ENCODE results near the gene GAS7.

GAS7 gene

GRCh38 chr17:9973669-9974447, 224.5 kb downstream of the GAS7 start:
- no peak for DNase-seq

- peak; percentile 68 for DNase-seq
Observed at GRCh38 chr17:9971991-9972390, 226.4 kb downstream of the GAS7 start.

- DNase-seq = no peak
Observed at GRCh38 chr17:9969301-9969935, 229.0 kb downstream of the GAS7 start.

DNA sequence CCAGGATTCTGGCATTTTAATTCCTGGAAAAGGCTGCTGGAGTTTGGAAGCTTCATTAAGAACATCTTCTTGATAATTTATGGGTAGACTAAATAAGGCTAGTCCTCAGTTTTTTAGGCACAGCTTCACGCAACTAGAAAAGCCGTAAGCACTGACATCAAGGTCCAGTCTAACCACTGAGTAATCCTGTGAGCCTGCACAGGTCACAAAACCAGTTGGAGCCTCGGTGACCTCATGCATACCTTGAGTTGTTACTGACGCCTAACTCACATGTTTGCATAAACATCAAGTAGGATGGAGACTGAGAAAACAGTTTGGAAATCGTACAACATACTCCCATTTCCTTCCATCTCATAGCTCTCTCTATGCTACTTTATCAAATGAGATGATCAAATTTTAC, 229.5 kb downstream of the GAS7 start:
- no peak for DNase-seq

DNA sequence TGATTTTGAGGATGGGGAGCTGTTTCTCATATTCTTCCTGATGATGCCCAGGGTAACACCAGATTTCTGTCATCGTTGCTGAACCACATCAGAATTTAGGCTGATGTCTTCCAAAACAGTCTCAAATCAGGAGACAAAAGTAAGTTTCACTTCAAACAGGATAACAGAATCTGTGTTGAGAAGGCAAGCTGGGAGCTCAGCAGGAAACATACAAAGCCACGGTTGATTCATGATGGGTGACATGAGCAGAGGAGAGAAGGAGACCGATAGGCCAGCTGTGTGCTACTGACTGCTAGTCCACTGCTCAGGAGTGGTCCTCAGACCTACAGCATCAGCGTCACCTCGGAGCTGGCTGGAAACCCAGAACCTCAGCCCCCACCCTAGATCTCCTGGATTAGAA, 230.4 kb downstream of the GAS7 start:
- no peak for DNase-seq

DNA sequence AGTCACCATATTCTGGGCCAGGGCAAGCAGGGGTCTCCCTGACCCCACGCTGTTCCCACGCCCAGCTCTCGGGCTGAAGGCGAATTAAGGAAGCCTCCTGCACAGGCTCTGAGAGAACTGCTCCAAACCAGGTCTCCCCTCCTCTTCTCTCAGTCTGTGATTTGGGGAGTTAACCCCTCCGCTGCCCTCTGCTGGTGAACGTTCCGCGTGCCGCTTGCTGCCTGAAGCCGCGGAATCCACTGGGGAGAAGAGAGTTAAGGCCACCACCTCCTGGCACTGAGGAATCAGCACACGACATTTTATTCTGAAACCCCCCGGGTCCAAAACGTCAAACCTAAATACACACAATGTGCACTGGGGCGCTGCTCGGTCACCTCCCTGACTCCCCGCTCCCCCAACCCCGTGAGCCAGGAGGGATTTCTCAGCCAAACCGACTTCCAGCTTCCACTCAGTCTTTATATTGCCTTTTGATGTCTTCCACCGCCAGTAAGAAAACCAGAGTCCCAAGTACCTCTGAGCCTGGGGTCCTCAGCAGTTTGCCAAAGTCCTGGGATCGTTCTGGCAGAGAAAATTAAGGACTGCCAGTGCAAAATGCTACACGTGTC, 238.9 kb downstream of the GAS7 start:
- DNase-seq = peak; percentile 66

DNA sequence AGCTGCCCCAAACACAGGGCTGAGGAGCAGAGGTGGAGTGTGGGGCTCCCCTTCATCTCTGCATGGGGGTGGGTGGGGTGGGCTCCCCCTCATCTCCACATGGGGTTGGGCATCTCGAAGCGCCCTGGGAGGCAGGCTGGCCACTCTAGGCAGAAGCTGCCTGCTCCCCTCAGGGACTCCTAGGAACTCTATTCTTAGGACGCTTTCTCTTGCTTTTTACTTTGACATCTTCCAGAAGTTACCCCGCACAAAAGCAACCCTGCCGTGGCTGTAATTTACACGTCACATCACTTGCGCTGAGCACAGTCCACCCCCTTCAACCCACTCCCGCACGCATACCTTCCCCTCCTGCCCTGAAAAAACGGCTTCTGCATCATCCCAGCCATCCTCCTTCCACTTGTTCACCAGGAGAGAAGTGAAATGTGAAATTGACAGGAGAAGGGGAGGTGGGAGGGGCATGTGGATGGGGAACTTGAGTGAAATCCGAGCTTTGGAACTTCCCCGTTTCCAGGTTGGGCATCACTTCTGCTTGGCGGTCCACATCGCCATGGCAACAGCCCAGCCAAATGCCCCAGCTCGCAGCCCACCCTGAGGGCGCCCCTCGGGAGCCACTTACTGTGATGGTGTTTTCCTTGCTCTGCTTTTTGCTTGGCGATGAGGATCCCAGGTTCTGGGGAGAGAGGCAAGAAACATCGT, 239.7 kb downstream of the GAS7 start:
- DNase-seq = no peak

GRCh38 chr17:9957244-9957643, 241.2 kb downstream of the GAS7 start:
- DNase-seq = no peak

DNA sequence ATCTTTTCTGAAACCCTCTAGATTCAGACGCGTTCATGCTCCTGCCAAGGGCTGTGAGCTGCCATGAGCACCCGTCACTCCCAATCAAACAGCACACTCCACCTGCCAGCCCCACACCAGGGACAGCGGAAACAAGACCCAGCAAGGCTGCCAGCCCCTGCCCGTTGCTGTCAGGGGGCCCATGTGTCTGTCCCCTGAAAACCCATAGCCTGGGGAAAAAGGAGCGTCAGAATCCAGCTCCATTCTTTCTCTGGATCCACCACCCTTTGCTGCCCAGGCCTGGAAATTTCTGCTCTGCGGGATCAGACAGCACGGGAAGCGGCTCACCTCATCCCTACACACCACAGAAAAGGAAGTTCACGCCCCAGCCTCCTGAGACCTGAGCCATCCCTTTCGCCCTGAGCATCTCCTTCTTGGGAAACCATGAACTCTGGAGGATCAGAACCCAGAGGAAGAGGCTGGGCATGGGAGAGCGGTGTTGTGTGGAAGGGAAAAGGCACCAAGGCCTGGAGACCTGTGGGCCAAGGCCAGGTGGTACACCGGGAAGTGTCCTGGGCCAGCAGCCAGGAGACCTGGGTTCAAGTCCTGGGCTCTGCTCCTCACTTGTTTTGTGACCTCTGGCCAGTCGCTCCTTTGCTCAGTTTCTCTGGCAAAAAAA, 241.8 kb downstream of the GAS7 start:
- no peak for DNase-seq

DNA sequence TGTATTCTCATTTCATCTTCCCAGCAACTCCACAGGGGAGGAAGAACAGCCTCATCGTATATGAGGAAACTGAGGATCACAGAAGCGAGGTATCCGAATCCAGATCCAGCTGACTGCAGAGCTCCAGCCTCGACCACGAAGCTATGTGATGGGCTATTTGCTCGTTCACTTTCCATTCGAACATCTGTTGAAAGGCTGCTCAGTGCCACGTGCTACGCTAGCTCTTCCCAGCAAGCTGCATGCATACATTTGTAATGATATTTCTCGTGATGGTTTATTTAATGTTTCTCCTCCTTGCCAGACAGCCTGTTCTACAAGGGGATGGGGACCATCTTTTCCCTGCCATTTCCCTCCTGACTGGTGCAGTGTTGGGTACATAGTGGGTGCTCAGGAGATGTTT, 244.9 kb downstream of the GAS7 start:
- DNase-seq = no peak

- no peak for DNase-seq
Observed at GRCh38 chr17:9951803-9952202, 246.6 kb downstream of the GAS7 start.

DNA sequence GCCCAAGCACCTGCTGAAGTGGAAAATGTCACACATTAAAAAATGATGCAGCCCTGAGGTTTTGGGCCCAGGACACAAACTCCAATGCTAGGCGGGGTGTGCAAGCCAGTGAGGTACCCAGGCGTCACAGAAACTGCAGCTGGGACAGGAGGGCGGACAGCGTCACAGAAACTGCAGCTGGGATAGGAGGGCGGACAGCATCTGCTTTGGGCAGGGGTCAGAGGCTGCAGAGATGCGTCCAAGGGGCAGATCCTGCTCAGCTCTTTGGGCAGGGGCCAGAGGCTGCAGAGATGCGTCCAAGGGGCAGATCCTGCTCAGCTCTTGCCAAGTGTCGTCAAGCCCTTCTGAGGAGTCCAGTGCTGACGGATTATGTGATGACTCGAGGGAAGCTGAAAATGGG, 249.5 kb downstream of the GAS7 start:
- DNase-seq = no peak

- DNase-seq = no peak
Observed at GRCh38 chr17:9944704-9945103, 253.7 kb downstream of the GAS7 start.

- no peak for DNase-seq
Observed at GRCh38 chr17:9943343-9943742, 255.1 kb downstream of the GAS7 start.

DNA sequence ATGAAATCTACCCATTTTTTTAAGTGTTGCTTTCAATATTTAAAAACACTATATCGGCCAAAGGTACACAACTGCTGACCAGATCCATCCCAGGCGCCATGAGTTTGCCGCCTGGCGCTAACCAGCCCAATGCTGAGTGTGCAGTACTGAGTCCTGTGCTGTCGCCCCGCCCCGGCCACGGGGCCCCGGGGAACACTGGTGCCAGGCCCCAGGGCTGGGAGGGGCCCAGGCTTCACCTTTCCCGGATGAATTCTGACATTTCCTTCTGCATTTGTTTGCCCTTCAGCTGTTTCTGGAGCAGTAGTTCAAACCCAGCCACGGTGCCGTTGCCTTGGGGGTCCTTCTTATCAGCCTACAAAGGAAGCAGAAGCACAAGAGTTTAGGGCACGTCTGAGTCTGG, 255.5 kb downstream of the GAS7 start:
- no peak for DNase-seq

DNA sequence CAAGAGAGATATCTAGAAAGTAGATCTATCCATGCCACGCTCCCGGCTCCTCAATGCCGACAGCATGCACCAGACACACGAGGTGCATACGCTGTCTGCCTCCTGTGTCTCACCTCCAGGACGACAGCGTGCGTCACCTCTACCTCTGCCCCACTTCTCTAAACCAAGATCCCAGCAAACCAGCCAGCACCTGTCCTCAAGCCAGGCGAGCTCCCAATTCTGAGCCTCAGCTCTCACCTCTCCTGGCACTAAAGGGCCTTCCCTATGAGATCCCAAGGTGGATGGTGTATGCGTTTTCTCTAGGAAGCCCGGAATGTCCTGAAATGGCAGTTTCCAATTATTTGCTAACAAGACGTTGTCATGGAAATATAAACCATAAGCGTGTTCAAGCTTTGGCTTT, 257.1 kb downstream of the GAS7 start:
- no peak for DNase-seq

DNA sequence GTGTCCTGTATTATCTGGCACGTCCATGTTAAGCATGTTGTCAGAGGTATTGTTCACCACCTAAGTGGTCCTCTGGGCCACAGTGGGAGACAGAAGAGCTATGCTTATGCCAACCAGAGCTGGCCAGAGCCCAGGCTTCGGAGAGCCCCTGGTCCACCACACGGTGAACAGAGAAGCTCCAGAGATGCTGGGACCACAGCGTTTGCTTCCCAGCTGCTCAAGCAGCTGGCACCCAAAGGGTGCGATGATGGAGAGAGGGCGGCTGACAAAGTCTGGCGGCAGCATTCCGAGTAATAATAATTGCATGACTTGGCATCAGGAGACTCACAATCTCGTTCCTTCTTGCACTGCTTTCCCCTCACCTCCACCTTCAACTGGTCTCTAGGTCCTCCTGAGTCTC, 257.6 kb downstream of the GAS7 start:
- DNase-seq = no peak

DNA sequence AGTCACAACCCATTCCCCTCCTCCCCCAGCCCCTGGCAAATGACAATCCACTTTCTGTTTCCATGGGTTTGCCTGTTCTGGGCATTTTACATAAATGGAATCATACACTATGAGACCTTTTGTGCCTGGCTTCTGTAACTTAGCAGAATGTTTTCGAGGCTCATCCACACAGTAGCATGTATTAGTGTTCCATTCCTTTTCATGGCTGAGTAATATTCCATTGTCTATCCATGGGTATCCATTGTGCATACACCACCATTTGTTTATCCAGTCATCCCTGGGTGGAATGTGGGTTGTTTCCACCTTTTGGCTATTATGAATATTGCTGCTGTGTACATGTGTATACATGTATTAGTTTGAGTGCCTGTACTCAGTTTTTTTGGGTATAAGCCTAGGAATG, 259.6 kb downstream of the GAS7 start:
- no peak for DNase-seq

GRCh38 chr17:9937901-9938300, 260.5 kb downstream of the GAS7 start:
- no peak for DNase-seq

GRCh38 chr17:9937241-9937761, 261.1 kb downstream of the GAS7 start:
- no peak for DNase-seq

DNA sequence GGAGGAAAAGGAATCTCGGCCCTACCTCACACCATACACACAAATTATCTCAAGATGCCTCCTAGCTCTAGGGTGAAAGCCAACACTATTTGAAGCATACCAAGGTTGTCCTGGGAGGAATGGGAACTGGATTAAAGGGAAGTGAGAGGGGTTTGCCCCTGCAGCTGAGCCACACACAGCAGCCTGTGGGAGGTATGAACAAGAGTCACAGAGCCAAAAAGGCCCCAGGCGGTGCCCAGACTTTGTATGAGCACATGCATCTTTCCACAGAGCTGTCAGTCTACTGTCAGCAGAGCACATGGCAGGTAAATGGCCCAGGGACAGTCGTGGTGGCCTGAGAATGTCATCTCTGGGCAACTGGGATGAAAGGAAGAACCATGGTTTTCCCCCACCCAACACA, 262.3 kb downstream of the GAS7 start:
- no peak for DNase-seq

DNA sequence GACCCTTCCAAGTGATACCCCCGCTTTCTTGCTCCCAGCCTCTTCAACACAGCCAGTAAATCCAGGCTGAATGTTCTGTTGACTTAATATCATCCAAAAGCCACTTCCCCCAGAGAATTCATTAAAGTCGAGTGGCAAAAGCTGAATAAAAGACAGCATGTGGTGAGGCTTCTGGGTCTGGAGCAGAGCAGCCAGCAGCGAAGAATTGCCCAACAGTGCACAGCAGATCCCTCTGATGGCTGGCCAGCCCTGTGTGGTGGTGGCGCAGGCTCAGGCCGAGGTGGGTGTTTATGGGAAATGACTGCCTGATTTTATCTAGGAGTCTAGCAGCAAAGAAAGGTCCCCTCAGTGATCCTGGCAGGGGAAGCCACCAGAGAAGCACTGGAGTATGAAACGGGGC, 263.0 kb downstream of the GAS7 start:
- no peak for DNase-seq

DNA sequence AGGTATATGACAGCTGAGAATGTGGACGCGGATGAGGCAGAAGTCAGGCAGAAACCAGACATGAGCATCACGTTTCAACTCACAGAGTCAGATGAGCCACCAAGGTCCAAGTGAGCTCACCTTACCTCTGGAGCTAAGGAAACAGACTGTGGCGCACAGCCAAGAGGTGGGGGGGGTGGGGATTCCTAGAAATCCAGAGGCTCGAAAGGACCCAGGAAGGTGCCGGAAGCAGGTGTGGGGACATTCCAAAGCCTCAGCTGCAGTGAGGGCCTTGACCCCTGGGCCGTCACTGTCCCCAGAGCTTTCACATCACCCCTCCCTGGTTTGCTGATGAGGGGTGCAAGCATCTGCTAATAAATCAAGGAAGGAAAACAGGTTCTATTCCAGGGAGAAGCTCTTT, 264.1 kb downstream of the GAS7 start:
- no peak for DNase-seq

Measured in hematopoietic multipotent progenitor cell treated with erythropoietin and hydrocortisone succinate and interleukin-3 and kit ligand, for 6 days (in vitro differentiated cells).